ENCODE measurements around the gene WASHC1.
"Not testable (repeated sequence)": the region's sequence is repeated elsewhere in the genome, so short reads cannot be mapped to it uniquely, and the experiment has no call there.

The WASHC1 gene

GRCh38 chr9:29356-29755, at the start of gene WASHC1:
Gene WASHC1 (minus strand): TSS chr9:29456. CDS start chr9:24999, 4,457 bp downstream.
- not testable (repeated sequence) for DNase-seq

GRCh38 chr9:78333-78732, 49.1 kb upstream of the WASHC1 start:
- DNase-seq, result not testable (repeated sequence)

GRCh38 chr9:76389-76788, 47.1 kb upstream of the WASHC1 start:
- not testable (repeated sequence) for DNase-seq

- DNase-seq, result not testable (repeated sequence)
Observed at GRCh38 chr9:73900-74525, 44.8 kb upstream of the WASHC1 start.

- not testable (repeated sequence) for DNase-seq
Observed at GRCh38 chr9:73076-73899, 44.0 kb upstream of the WASHC1 start.

GRCh38 chr9:63031-63629, 33.9 kb upstream of the WASHC1 start:
- peak; percentile 65 for DNase-seq

- DNase-seq, result not testable (repeated sequence)
Observed at GRCh38 chr9:52678-53077, 23.4 kb upstream of the WASHC1 start.

GRCh38 chr9:48190-48842, 19.1 kb upstream of the WASHC1 start:
- not testable (repeated sequence) for DNase-seq

GRCh38 chr9:46639-47271, 17.5 kb upstream of the WASHC1 start:
- DNase-seq, result not testable (repeated sequence)

- not testable (repeated sequence) for DNase-seq
Observed at GRCh38 chr9:46164-46563, 16.9 kb upstream of the WASHC1 start.

- DNase-seq, result not testable (repeated sequence)
Observed at GRCh38 chr9:45180-45878, 16.1 kb upstream of the WASHC1 start.

- not testable (repeated sequence) for DNase-seq
Observed at GRCh38 chr9:44416-44815, 15.2 kb upstream of the WASHC1 start.

- not testable (repeated sequence) for DNase-seq
Observed at GRCh38 chr9:43636-44035, 14.4 kb upstream of the WASHC1 start.

- DNase-seq, result not testable (repeated sequence)
Observed at GRCh38 chr9:43116-43515, 13.9 kb upstream of the WASHC1 start.

- DNase-seq, result not testable (repeated sequence)
Observed at GRCh38 chr9:41819-42218, 12.6 kb upstream of the WASHC1 start.

GRCh38 chr9:41261-41676, 12.0 kb upstream of the WASHC1 start:
- not testable (repeated sequence) for DNase-seq

- not testable (repeated sequence) for DNase-seq
Observed at GRCh38 chr9:32308-32707, 3.1 kb upstream of the WASHC1 start.

- DNase-seq, result not testable (repeated sequence)
Observed at GRCh38 chr9:28775-29174, 481 bp downstream of the WASHC1 start.

GRCh38 chr9:21621-22020, 7.6 kb downstream of the WASHC1 start:
- not testable (repeated sequence) for DNase-seq

- DNase-seq, result not testable (repeated sequence)
Observed at GRCh38 chr9:16875-17274, 12.4 kb downstream of the WASHC1 start.

- not testable (repeated sequence) for DNase-seq
Observed at GRCh38 chr9:14129-14809, 15.0 kb downstream of the WASHC1 start.

Measured in CD4-positive, alpha-beta T cell treated with Interleukin-17A for 1 hour (primary cell).